ENCODE data around the gene USP12.

USP12 gene

GRCh38 chr13:27168906-27169657 lies 2.5 kb downstream of the USP12 start:
- Histone ChIP-seq H3K4me3 (ENCODE audit: low read depth, low read length) (no peak overlapping the region), H3K9ac (ENCODE audit: low read length) (no peak overlapping the region), H2AFZ (ENCODE audit: insufficient read depth, low read length, poor library complexity) (no peak overlapping the region), H3K4ac (ENCODE audit: low read depth, low read length) (peak overlapping the region; percentile 99), H3K79me2 (ENCODE audit: control insufficient read depth, insufficient read depth, low read length, poor library complexity) (peaks cover 25% of the 10 kb centered on the region), H4K91ac (ENCODE audit: low read depth, low read length) (no peak overlapping the region), H3K36me3 (ENCODE audit: control insufficient read depth in 1 of 2, insufficient read depth in 2 of 2, low read length in 2 of 2) (no peaks in the 10 kb centered on the region), H3K79me1 (ENCODE audit: low read length) (peaks cover 15% of the 10 kb centered on the region), H2AK5ac (ENCODE audit: low read length) (no peak overlapping the region), H2BK5ac (ENCODE audit: low read depth, low read length, poor library complexity) (no peak overlapping the region), H3K14ac (ENCODE audit: low read length) (no peak overlapping the region), H3K27ac (ENCODE audit: low read depth, low read length) (no peak overlapping the region), H4K8ac (ENCODE audit: low read depth, low read length) (no peak overlapping the region), H3K18ac (ENCODE audit: low read length) (no peak overlapping the region), H3K4me2 (ENCODE audit: low read length) (peak overlapping the region; percentile 25), H3K9me3 (ENCODE audit: insufficient read depth, low read depth, low read length) (no peaks in the 10 kb centered on the region), H3K27me3 (ENCODE audit: insufficient read depth, low read length) (no peaks in the 10 kb centered on the region), H2BK120ac (ENCODE audit: insufficient read depth, low read length, poor library complexity) (no peak overlapping the region), H4K12ac (ENCODE audit: low read depth, low read length) (no peak overlapping the region), H3K4me1 (ENCODE audit: control insufficient read depth in 1 of 2, insufficient read depth in 2 of 2, low read length in 2 of 2) (peaks cover 4 to 5% of the 10 kb centered on the region in 2 experiments), H2BK12ac (ENCODE audit: low read length) (no peak overlapping the region), H3K23ac (ENCODE audit: low read length) (no peak overlapping the region)
- no CpG with 5 or more reads among the region's 8 CpGs for WGBS (ENCODE audit: extremely low coverage, insufficient coverage, insufficient read length)
- no peak for DNase-seq

DNA sequence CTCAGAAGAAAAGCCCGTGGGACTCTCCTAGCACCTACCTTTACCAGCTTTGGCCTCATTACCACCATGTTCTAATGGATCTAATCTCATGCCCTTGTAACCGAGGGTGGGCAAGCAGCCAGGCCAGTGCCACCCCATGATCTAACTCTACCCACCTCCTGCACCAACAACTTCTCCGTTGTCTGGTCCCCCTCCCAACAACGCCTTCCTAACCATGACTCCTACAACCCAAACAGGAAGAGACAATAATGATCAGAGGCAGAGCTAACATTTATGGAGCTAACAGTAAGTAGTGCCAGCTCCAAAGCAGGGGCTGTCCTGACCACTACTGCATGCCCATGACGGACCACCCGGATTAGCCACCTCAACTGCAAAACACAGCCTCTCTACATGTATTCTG lies 3.5 kb downstream of the USP12 start:
- no CpG with 5 or more reads among the region's 6 CpGs for WGBS (ENCODE audit: extremely low coverage, insufficient coverage, insufficient read length)
- Histone ChIP-seq H3K4me2 (ENCODE audit: low read length) (no peak overlapping the region), H3K36me3 (ENCODE audit: control insufficient read depth in 1 of 2, insufficient read depth in 2 of 2, low read length in 2 of 2) (no peaks in the 10 kb centered on the region), H3K14ac (ENCODE audit: low read length) (no peak overlapping the region), H4K91ac (ENCODE audit: low read depth, low read length) (no peak overlapping the region), H3K9me3 (ENCODE audit: insufficient read depth, low read depth, low read length) (no peaks in the 10 kb centered on the region), H3K4me3 (ENCODE audit: low read depth, low read length) (no peak overlapping the region), H3K27ac (ENCODE audit: low read depth, low read length) (no peak overlapping the region), H4K8ac (ENCODE audit: low read depth, low read length) (no peak overlapping the region), H3K79me2 (ENCODE audit: control insufficient read depth, insufficient read depth, low read length, poor library complexity) (peaks cover 27% of the 10 kb centered on the region), H2AFZ (ENCODE audit: insufficient read depth, low read length, poor library complexity) (peak overlapping the region; percentile 35), H3K4ac (ENCODE audit: low read depth, low read length) (peak overlapping the region; percentile 100), H2BK12ac (ENCODE audit: low read length) (peak overlapping the region; percentile 24), H3K9ac (ENCODE audit: low read length) (no peak overlapping the region), H2BK5ac (ENCODE audit: low read depth, low read length, poor library complexity) (no peak overlapping the region), H3K18ac (ENCODE audit: low read length) (no peak overlapping the region), H3K27me3 (ENCODE audit: insufficient read depth, low read length) (no peaks in the 10 kb centered on the region), H3K79me1 (ENCODE audit: low read length) (peaks cover 15% of the 10 kb centered on the region), H2AK5ac (ENCODE audit: low read length) (no peak overlapping the region), H2BK120ac (ENCODE audit: insufficient read depth, low read length, poor library complexity) (no peak overlapping the region), H3K23ac (ENCODE audit: low read length) (no peak overlapping the region), H4K12ac (ENCODE audit: low read depth, low read length) (no peak overlapping the region), H3K4me1 (ENCODE audit: control insufficient read depth in 1 of 2, insufficient read depth in 2 of 2, low read length in 2 of 2) (peaks cover 5 to 6% of the 10 kb centered on the region in 2 experiments)
- no peak for DNase-seq

- no peaks in the 10 kb centered on the region for H3K36me3 ChIP-seq (ENCODE audit: control insufficient read depth in 1 of 2, insufficient read depth in 2 of 2, low read length in 2 of 2)
- H2BK5ac ChIP-seq (ENCODE audit: low read depth, low read length, poor library complexity), result no peak overlapping the region
- WGBS (ENCODE audit: extremely low coverage, insufficient coverage, insufficient read length), result no CpG with 5 or more reads among the region's 1 CpG
Observed at GRCh38 chr13:27166313-27166712, 5.3 kb downstream of the USP12 start.

GRCh38 chr13:27161980-27162379 lies 9.6 kb downstream of the USP12 start:
- no peak overlapping the region for H2BK5ac ChIP-seq (ENCODE audit: low read depth, low read length, poor library complexity)
- no peak overlapping the region for H4K8ac ChIP-seq (ENCODE audit: low read depth, low read length)
- H3K36me3 ChIP-seq (ENCODE audit: control insufficient read depth in 1 of 2, insufficient read depth in 2 of 2, low read length in 2 of 2), result no peaks in the 10 kb centered on the region
- H3K4me2 ChIP-seq (ENCODE audit: low read length), result no peak overlapping the region
- no peak overlapping the region for H3K18ac ChIP-seq (ENCODE audit: low read length)
- no peak overlapping the region for H3K27ac ChIP-seq (ENCODE audit: low read depth, low read length)
- no peak overlapping the region for H3K9ac ChIP-seq (ENCODE audit: low read length)
- H2BK12ac ChIP-seq (ENCODE audit: low read length), result no peak overlapping the region
- H4K12ac ChIP-seq (ENCODE audit: low read depth, low read length), result no peak overlapping the region
- no peak overlapping the region for H2AFZ ChIP-seq (ENCODE audit: insufficient read depth, low read length, poor library complexity)
- no peak overlapping the region for H3K23ac ChIP-seq (ENCODE audit: low read length)
- no peak overlapping the region for H2BK120ac ChIP-seq (ENCODE audit: insufficient read depth, low read length, poor library complexity)
- no CpG with 5 or more reads among the region's 5 CpGs for WGBS (ENCODE audit: extremely low coverage, insufficient coverage, insufficient read length)
- H3K9me3 ChIP-seq (ENCODE audit: insufficient read depth, low read depth, low read length), result no peaks in the 10 kb centered on the region
- no peak overlapping the region for H2AK5ac ChIP-seq (ENCODE audit: low read length)
- H3K27me3 ChIP-seq (ENCODE audit: insufficient read depth, low read length), result no peaks in the 10 kb centered on the region
- H3K4me1 ChIP-seq (ENCODE audit: control insufficient read depth in 1 of 2, insufficient read depth in 2 of 2, low read length in 2 of 2), result peaks cover 0 to 2% of the 10 kb centered on the region in 2 experiments
- H3K4ac ChIP-seq (ENCODE audit: low read depth, low read length), result peak overlapping the region; percentile 9
- H3K14ac ChIP-seq (ENCODE audit: low read length), result no peak overlapping the region
- no peaks in the 10 kb centered on the region for H3K79me1 ChIP-seq (ENCODE audit: low read length)
- H4K91ac ChIP-seq (ENCODE audit: low read depth, low read length), result no peak overlapping the region
- H3K4me3 ChIP-seq (ENCODE audit: low read depth, low read length), result no peak overlapping the region
- H3K79me2 ChIP-seq (ENCODE audit: control insufficient read depth, insufficient read depth, low read length, poor library complexity), result peaks cover 5% of the 10 kb centered on the region
- DNase-seq, result no peak

More at GRCh38 chr13:27166313-27166712, 5.3 kb downstream of the USP12 start:
- Histone ChIP-seq H4K12ac (ENCODE audit: low read depth, low read length) (no peak overlapping the region), H4K8ac (ENCODE audit: low read depth, low read length) (no peak overlapping the region), H3K4me3 (ENCODE audit: low read depth, low read length) (no peak overlapping the region), H3K9me3 (ENCODE audit: insufficient read depth, low read depth, low read length) (no peaks in the 10 kb centered on the region), H3K4ac (ENCODE audit: low read depth, low read length) (peak overlapping the region; percentile 62), H3K79me1 (ENCODE audit: low read length) (peaks cover 9% of the 10 kb centered on the region), H2AK5ac (ENCODE audit: low read length) (no peak overlapping the region), H3K4me1 (ENCODE audit: control insufficient read depth in 1 of 2, insufficient read depth in 2 of 2, low read length in 2 of 2) (peaks cover 5 to 6% of the 10 kb centered on the region in 2 experiments), H2AFZ (ENCODE audit: insufficient read depth, low read length, poor library complexity) (no peak overlapping the region), H3K14ac (ENCODE audit: low read length) (no peak overlapping the region), H3K27ac (ENCODE audit: low read depth, low read length) (no peak overlapping the region), H2BK12ac (ENCODE audit: low read length) (no peak overlapping the region), H3K4me2 (ENCODE audit: low read length) (no peak overlapping the region), H3K79me2 (ENCODE audit: control insufficient read depth, insufficient read depth, low read length, poor library complexity) (peaks cover 21% of the 10 kb centered on the region), H4K91ac (ENCODE audit: low read depth, low read length) (no peak overlapping the region), H3K18ac (ENCODE audit: low read length) (no peak overlapping the region), H2BK120ac (ENCODE audit: insufficient read depth, low read length, poor library complexity) (no peak overlapping the region), H3K27me3 (ENCODE audit: insufficient read depth, low read length) (no peaks in the 10 kb centered on the region), H3K23ac (ENCODE audit: low read length) (no peak overlapping the region), H3K9ac (ENCODE audit: low read length) (no peak overlapping the region)
- DNase-seq, result no peak
